IPS-NIHi7 (cell line): Measurements from ENCODE around the gene REST.
"Not testable (repeated sequence)": the region's sequence is repeated elsewhere in the genome, so short reads cannot be mapped to it uniquely, and the experiment has no call there.

Experiments used
- DNase-seq: peaks from one replicate; pipeline ENCODE4 v3.0.0; 2012; ENCODE audit warnings: mixed read lengths; ENCODE audit errors: extremely low spot score

Gene REST

GRCh38 chr4:56908206-56909085, 746 bp downstream of the REST start:
- DNase-seq = peak; percentile 93

GRCh38 chr4:56909086-56909894, 1.6 kb downstream of the REST start:
- DNase-seq = peak; percentile 43

GRCh38 chr4:56910172-56910967, 2.7 kb downstream of the REST start:
- DNase-seq = no peak

- DNase-seq = no peak
These were observed 6.6 kb downstream of the REST start for GRCh38 chr4:56914336-56914735.

- DNase-seq = not testable (repeated sequence)
These were observed 7.3 kb downstream of the REST start for GRCh38 chr4:56914977-56915376.

- DNase-seq = no peak
These were observed 19.5 kb downstream of the REST start for GRCh38 chr4:56927196-56927595.

- DNase-seq = no peak
These were observed 22.9 kb downstream of the REST start for GRCh38 chr4:56930638-56931037.

- DNase-seq = no peak
These were observed 24.2 kb downstream of the REST start for GRCh38 chr4:56931924-56932323.

- DNase-seq = no peak
These were observed 29.6 kb downstream of the REST start for GRCh38 chr4:56937262-56937661.

GRCh38 chr4:56939826-56940225, 32.1 kb downstream of the REST start:
- DNase-seq = not testable (repeated sequence)

- DNase-seq = no peak
These were observed 32.7 kb downstream of the REST start for GRCh38 chr4:56940403-56940802.

- no peak for DNase-seq
These were observed 33.3 kb downstream of the REST start for GRCh38 chr4:56940971-56941370.

GRCh38 chr4:56941403-56941802, 33.7 kb downstream of the REST start:
- no peak for DNase-seq

GRCh38 chr4:56953680-56954520, 46.2 kb downstream of the REST start:
- no peak for DNase-seq

GRCh38 chr4:56958111-56958517, 50.4 kb downstream of the REST start:
- DNase-seq = no peak

- no peak for DNase-seq
These were observed 51.4 kb downstream of the REST start for GRCh38 chr4:56959100-56959499.

- DNase-seq = no peak
These were observed 53.4 kb downstream of the REST start for GRCh38 chr4:56961107-56961500.

- no peak for DNase-seq
These were observed 63.7 kb downstream of the REST start for GRCh38 chr4:56971383-56971782.

GRCh38 chr4:56972389-56972788, 64.7 kb downstream of the REST start:
- no peak for DNase-seq

- no peak for DNase-seq
These were observed 65.1 kb downstream of the REST start for GRCh38 chr4:56972809-56973208.

GRCh38 chr4:56973336-56973735, 65.6 kb downstream of the REST start:
- no peak for DNase-seq
